Adipose tissue (tissue), 3 donors: ENCODE data around the gene RBM20. TPM values are rescaled to one million over a fixed set of nuclear protein-coding genes. Genes with fewer than 3 reads are reported as not detected.
"Not testable (repeated sequence)": the region's sequence is repeated elsewhere in the genome, so short reads cannot be mapped to it uniquely, and the experiment has no call there.

Source experiments
- H3K27ac ChIP-seq: one replicate; pipeline ENCODE4 v1.5.1; 2013; ENCODE audit warnings: low read depth, low read length
- WGBS, 3 donors: extraction: QIAGEN DNeasy Blood & Tissue Kit; methylation state at CpG; one replicate each; pipeline ENCODE4 v1.1.7; 2013; 5-methylcytosine and 5-hydroxymethylcytosine counted together
- polyA plus RNA-seq, 3 donors: library from polyadenylated mRNA; stranded (reverse); fragments of 200-250 nt; gene quantifications; one replicate each; pipeline ENCODE4 v1.2.3, GENCODE V29; 2013
- donor health status: healthy with polysubstance abuse.
- donor health status: Bipolar disorder and iron deficiency.
- donor health status: healthy.

The RBM20 gene
- polyA plus RNA-seq, 3 donors, result 0.67 to 7.1 (median 1.6) TPM

DNA sequence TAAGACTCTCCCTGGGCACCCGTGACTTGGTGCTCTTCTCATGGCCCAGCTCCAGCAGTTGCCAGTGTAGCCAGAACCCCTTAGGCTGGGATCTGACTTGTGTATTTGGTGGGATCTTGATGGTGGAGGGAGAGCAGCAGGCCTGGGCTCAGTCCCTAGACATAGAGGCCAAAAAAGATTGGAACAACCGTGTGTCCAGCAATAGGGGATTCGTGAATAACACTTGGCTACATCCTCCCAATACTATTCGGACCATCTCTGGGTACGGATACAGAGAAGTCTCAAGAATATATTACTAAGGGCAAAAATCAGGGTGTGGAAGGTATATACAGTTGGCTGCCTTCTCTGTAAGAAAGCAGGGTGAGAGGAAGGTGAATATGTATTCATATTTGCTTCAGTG lies 17.2 kb downstream of the RBM20 start:
- H3K27ac ChIP-seq, result no peak overlapping the region
- 85 to 92% (median 92%) methylated on average over 5 of the region's 5 CpGs for whole genome bisulfite sequencing, 3 donors

DNA sequence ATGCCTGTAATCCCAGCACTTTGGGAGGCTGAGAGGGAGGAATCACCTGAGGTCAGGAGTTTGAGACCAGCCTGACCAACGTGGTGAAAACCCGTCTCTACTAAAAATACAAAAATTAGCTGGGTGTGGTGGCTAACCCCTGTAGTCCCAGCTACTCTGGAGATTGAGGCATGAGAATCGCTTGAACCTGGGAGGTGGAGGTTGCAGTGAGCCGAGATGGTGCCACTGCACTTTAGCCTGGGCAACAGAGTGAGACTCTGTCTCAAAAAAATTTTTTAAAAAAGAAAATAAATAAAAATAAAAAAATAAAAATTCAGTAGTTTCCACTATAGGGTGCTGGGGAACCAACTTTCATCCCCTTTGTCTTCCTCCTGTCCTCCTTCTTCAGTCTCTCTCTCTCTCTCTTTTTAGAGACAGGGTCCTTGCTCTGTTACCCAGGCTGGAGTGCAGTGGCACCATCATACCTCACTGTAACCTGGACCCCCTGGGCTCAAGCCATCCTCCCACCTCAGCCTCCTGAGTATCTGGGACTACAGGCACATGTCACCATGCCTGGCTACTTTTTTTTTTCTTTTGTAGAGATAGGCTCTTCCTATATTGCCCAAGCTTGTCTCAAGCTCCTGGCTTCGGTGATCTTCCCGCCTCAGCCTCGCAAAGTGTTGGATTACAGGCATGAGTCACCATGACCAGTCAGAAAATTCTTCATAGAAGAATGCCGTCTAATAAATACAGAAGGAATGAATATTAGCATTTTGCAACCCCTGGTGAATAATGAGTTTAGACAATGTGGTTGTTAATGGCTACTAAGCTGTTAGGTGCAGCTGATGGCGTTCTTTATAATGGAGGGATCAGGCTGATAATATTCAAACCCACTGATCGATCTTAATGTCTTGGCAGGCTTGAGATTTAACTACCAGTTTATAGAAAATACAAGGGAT lies 20.6 kb downstream of the RBM20 start:
- H3K27ac ChIP-seq, result no peak overlapping the region

DNA sequence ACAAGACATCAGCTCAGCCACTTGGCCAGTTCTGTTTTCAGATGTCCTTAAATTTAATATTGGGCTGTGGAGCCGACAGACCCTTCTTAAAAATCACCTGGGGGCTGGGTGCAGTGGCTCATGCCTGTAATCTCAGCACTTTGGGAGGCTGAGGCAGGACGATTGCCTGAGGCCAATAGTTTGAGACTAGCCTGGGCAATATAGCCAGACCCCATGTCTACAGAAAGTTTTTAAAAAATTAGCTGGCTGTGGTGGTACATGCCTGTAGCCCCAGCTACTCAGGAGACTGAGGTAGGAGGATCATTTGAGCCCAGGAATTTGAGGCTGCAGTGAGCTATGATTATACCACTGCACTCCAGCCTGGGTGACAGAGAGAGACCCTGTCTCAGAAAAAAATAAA lies 22.1 kb downstream of the RBM20 start:
- H3K27ac ChIP-seq, result not testable (repeated sequence)
- WGBS, 3 donors, result 41 to 66% (median 50%) methylated on average over 2 of the region's 2 CpGs

More for the DNA sequence above, 20.6 kb downstream of the RBM20 start:
- 70 to 80% (median 79%) methylated on average over 10 of the region's 10 CpGs for WGBS, 3 donors

DNA sequence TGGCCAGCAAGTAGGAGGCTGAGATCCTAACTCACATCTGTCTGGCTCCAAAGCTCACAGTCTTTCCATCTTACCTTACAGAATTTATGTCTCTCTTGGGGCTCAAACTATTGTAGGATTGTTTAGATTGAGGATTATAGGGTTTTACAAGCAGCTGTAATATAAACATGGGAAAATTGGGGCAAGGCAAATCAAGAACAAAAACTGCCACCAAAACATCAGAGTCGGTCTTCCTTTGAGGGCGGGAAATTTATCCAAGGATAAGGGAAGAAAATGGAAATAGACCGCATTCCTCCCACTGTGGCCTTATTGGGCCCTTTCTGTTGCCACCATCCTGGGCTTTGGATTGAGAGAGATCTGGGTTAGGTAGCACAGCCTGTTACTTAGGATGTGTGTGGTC lies 22.5 kb downstream of the RBM20 start:
- 77 to 87% (median 81%) methylated on average over 3 of the region's 3 CpGs for WGBS, 3 donors
- H3K27ac ChIP-seq, result no peak overlapping the region

DNA sequence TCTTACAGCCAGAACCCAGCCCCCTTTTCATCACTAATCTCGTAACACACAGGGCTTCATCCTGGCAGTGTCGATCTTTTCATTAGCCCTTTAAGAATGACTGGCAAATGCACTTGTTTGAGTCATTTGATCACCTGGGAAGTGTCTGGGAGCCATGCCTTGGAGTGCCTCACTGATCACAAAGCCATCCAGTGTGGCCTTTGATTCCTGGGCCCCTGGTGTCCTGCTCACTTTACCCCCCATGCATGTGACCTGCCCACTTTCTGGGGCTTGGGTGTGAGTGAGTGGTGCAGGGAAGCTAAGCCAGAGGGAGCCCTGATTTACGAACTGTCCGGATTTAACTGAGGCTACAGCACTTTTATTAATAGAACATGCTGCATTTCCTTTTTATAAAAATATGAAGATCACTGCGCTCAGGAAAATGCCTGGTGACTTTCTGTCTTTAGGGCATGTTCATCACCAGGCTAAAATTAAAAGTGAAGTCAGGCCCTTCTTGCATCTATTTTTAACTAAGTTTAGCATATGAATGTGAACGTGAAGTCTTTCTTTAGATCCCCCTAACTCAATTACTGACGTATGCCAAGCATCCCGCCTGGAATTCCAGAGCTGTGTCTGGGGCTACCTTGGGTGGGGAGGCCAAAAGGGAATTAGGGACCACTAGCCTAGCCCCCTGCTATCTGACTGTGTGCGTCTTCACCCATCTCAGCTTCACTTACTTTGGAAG lies 23.6 kb downstream of the RBM20 start:
- 71 to 77% (median 72%) methylated on average over 9 of the region's 9 CpGs for WGBS, 3 donors
- no peak overlapping the region for H3K27ac ChIP-seq

DNA sequence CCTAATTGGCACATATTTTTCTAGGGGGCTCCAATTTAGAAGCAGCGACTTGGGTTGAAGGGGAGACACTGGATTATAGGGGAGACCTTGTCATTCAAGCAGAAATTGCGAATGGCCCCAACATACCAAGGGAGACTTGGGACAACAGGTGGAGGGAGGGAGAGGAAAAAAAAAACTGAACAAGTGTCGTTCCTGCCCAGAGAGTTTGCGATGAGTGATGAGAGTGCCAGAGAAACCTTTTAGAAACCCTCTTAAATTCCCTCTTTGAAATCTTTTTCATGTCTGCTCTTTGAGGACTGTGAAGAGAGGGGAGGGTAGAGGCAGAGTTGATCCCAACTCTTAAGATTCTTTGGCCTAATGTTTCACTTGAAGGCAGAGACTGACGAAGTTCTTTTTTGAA lies 24.3 kb downstream of the RBM20 start:
- H3K27ac ChIP-seq, result no peak overlapping the region
- WGBS, 3 donors, result 68 to 76% (median 76%) methylated on average over 5 of the region's 5 CpGs

DNA sequence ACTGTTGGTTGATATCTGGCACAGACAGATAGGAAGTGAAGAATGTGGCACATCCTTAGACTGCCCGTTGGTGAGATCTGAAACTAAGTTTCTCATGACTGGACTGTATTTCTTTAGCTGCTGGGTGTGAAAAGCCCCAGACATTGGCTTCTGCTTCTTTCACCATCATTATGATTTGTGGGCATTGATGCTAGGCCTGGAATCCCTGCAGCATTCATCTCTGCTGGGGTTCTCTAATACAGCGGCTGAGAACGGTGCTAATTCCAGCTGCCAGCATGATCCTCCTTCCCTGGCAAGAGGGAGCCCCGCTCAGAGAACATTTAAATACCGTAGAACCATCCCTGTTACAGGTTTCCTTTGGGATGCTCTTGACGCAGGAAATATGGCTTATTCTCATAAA lies 26.2 kb downstream of the RBM20 start:
- no peak overlapping the region for H3K27ac ChIP-seq
- WGBS, 3 donors, result 83 to 88% (median 87%) methylated on average over 6 of the region's 6 CpGs

DNA sequence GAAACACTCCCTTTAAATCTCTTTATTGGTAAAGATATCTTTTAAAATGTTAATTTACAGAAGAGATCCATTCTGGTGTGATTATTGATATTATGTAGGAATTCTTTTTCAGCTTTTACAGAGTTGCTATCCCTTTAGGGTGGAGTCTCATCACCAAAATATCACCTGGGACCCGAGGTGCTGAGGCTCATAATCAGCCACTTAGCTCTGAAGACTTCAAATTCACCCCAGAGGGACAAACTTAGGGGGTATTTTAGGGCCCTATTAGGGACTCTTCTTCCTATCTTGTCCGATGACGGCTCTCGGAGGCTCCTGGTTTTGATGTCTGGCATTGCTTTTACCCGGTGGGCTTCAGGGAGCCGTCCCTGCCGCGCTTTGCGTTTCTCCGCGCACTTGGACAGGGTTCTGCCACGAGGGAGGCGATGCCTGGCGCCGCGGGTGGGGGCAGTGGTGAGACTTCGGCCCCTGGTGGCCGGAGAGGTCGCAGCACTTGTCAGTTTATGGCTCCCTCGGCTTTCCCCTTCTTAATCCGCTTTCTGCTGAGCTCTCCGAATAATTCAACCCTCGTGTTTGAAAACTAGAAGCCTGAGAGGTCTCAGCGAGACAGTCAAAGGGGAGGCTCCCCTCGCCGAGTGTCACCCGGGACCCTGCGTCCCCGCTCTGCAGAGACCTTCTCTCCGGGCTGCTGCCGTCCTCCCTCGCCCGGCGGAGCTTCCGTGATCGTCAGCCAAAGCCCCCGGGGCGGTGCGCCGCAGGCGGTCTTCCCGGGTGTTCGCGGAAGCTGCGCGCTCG lies 27.8 kb downstream of the RBM20 start:
- H3K27ac ChIP-seq, result no peak overlapping the region
- 0% methylated on average over 47 of the region's 47 CpGs for WGBS, 3 donors

DNA sequence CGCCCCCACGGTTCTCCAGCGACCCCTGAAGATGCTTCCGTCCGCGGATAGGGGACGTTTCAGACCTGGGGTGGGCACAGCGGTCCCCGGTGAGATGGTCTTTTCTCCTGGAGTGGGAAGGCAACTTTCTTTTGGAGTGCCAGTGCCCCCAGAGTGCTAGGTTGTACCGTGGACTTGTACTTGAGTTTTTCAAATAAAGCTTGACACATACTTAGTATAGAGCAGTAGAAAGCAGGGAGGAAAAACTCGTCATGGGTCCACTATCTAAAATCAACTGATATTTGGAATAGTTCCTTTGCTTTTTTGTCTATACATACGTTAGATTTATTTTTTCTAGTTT lies 28.4 kb downstream of the RBM20 start:
- 4 to 5% (median 5%) methylated on average over 12 of the region's 12 CpGs for WGBS, 3 donors
- H3K27ac ChIP-seq, result no peak overlapping the region

DNA sequence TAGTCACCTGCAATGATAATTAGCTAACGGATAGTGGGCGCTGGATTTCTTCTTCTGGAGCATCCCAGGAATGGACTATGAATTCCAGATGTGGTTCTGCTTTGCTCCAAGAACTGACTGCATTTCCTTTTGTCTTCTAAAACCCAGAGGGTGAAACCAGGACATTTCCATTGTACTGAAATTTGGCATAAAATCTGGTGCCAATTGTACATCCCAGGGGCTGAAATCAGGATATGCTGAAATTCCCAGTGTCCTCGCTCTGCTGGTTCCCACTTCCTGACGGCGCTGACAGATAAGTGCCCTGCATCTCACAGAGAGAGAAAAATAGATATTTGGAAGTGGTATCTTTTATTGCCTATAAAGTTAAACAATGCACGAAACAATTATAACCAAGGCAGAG lies 31.9 kb downstream of the RBM20 start:
- no peak overlapping the region for H3K27ac ChIP-seq
- WGBS, 3 donors, result 53 to 70% (median 59%) methylated on average over 6 of the region's 6 CpGs

DNA sequence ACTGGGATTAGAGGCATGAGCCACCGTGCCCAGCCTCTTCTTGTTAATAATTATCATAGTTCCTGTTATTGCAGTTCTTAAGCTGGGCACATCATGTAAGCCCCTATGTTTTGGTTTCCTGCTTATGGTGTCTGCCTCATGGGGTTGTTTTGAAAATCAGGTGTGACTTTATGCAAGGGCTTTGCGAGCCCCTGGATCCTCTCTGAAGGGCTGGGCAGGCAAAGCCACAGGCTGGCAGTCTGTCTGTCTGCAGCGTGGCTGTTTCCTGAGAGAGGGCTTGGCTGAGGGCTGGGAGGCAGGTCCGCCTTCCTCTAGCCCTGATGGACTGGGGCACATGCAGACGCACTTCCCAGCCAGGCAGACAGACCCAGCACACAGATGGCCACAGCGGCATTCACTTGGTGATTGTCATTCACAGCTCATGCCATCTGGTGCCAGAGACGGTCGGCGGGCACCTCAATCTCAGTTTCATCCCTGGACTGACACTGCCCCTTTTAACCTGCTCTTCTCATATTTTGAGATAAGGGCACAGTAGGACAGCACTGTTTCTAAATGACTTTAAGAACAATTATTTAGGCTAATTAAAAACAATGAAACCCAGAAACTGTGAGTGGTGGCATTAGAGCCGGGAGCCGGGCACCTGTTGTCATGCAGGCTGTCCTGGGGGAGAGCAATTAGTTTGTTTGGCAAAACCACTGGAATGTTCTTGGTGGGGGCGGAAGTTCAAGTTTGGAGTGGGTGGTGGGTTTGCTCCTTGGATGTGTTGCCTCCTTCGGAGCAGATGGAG lies 35.5 kb downstream of the RBM20 start:
- 65 to 75% (median 68%) methylated on average over 13 of the region's 13 CpGs for WGBS, 3 donors
- no peak overlapping the region for H3K27ac ChIP-seq

DNA sequence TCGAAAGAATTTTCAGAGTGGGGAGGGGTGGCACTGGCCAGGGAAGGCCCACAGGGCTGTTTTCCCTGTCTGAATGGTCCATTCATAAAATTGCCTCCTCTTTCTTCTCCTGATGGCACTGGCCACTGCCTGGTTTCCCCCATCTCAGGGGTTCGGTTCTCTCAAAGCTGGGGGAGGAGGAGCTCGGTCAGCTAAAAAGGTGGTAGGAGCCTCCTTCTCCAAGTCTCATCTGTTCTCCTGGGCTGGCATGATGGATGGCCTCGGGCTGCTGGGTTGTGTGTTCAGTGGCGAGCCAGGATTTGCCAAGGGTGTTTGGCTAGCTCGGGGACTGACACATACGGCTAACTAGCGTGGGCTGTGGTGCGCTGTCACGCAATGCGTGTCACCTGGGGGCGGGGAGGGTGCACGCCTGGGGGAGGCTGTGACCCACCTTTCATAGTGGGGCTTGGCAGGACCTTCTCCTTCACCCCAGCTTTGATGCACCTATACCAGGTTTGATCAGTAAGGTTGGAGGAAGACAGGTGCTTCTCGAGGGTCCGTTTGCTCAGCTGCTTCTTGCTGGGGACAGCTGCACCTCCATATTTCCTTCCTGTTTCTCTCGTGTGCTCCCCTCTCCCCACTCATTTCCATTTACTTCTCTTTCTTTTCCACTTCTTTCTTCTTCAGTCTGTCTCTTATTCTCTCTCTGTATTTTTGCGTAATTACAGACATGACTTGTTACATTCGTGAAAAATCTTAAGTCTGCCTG lies 36.3 kb downstream of the RBM20 start:
- WGBS, 3 donors, result 65 to 68% (median 66%) methylated on average over 18 of the region's 18 CpGs
- H3K27ac ChIP-seq, result no peak overlapping the region

DNA sequence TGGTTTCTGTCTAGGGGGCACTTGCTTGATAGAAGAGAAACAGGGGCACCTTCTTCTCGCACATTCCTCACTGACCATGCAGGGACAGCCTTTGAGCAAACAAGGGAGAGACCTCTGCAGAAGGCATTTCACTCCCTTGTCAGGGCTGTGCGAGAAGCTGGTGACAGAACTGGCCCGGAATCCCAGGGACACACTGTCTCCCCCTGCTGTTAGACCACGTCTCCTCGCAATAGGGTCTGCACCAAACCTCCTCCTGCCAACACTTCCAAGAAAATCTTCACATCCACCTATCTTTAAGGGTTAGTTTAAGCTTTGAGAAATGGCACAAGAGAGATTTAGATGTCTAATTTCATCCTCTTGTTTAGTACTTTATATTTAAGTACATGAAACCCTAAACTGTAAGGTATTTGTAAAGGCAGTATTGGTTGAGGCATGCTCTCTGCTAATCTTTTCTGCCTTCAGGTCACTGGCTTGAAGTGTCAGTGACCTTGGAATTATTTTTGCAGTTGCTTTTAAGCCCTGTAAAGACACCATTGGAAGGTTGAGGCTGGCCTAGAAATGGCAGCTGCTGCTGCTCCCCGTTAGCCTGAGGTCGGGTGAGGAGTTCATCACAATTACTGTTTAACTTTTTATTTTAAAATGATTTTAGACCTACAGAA lies 37.0 kb downstream of the RBM20 start:
- 43 to 57% (median 52%) methylated on average over 7 of the region's 7 CpGs for WGBS, 3 donors

DNA sequence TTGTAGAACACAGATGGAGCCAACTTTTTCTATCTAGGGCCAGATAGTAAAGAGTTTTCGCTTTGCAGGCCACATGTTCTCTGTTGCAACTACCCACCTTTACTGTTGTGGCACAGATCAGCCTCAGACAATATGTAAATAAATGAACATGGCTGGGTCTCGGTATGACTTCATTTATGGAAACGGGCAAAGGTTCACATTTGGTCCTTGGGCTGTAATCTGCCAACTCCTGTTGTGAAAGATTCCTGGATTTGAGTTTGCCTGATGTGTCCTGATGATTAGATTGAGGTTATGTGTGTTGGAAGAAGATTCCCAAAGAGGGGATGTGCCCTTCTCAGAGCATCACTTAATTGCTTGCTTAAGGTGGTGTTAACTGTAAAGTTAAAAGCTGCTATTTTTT lies 38.2 kb downstream of the RBM20 start:
- 86 to 88% (median 87%) methylated on average over 3 of the region's 3 CpGs for WGBS, 3 donors
- no peak overlapping the region for H3K27ac ChIP-seq

More for the DNA sequence above, 37.0 kb downstream of the RBM20 start:
- no peak overlapping the region for H3K27ac ChIP-seq

DNA sequence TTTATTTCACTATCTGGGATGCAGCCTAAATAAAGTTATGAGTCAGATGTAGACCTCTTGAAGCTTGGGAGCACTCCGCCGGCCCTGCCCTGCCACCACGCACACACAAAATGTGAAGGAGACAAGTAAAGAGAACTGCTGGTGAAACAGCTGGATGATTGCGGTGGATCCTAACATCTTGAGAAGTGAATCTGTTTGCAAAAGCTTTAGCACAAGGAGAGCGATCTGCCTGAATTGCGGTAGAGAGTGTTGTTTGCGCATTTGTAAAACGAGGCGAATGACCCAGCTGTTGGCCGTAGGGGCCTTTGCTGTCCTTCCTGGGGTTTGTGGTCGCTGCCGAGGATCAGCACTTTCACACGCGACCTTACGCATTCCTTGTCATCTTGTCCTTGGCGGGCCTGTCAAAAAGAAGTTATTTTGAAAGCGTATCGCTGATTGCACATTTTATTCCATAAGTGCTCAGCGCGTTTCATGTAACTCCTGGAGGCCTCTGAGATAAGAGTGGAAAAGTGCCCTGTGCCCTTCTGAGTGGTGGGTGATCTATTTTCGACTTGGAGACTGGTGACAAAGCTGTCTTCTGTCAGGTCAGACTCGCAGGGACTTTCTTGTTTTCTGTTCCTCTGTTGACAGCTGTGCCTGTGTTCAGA lies 40.8 kb downstream of the RBM20 start:
- WGBS, 3 donors, result 76 to 90% (median 86%) methylated on average over 22 of the region's 22 CpGs
- no peak overlapping the region for H3K27ac ChIP-seq

DNA sequence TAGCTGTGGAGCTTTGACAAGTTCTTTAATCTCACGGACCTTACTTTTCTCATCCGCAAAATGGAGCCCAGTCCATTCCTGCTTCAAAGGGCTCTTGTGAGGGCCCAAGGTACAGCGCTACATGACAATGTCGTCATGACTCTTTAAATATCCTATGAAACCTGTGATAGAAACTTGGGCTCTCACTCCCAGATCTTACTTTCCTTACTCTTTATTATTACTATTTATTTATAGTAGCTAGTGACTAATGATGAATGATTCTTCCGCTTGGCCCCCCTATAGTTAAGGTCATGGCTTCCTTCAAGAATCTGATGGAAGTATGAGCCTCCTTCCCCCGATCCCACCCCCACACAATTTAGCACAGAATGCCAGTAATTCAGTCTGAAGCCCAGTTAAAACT lies 41.9 kb downstream of the RBM20 start:
- 92 to 94% (median 94%) methylated on average over 6 of the region's 6 CpGs for WGBS, 3 donors
- H3K27ac ChIP-seq, result no peak overlapping the region

DNA sequence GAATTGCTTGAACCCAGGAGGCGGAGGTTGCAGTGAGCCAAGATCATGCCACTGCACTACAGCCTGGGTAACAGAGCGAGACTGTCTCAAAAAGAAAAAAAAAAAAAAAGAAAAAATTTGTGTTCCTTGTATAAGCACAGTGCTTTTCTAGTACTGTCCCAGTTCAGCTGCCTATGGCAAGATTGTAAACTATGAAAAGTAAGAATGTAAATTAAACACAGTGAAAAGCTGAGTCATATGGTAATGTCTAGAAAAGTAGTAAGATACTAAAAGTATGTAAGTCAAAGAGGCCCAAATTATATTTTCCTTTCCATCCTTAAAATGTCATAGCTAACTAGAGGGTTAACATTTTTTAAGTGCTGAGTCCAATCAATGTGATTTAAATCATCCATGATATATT lies 42.8 kb downstream of the RBM20 start:
- WGBS, 3 donors, result 96 to 97% (median 96%) methylated on average over 2 of the region's 2 CpGs
- H3K27ac ChIP-seq, result no peak overlapping the region
